NB4 (cell line): ENCODE results near the gene RAPGEF4.

ENCODE experiments used
- POLR2A ChIP-seq: IDR thresholded peaks from 2 replicates; pipeline ENCODE4 v1.6.1; 2011; ENCODE audit warnings: mild to moderate bottlenecking; ENCODE audit not compliant: insufficient read length; ENCODE audit errors: extremely low read depth
- TF ChIP-seq, protein P1 (sequence below): IDR thresholded peaks from one replicate; pipeline ENCODE4 v1.5.1; 2012; ENCODE audit warnings: low read depth, low read length

DNA sequence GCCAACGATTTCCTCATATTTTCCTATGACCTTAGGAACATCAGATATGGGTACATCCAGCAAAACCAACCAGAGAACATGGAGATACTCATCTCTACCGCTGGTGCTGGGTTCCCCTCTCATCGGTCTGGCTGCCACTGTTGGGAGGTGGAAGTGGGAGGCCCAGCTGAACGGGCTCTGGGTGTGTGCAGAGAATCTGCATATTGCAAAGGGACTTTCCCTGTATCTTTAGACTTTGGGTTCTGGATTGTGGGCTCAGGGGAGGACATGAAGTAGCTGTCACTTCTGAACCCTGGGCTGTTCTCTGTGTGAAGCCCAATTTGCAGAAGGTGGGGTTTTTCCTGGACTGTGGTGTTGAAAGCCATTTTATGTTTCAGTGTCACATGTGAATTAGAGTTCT lies 30.0 kb downstream of the RAPGEF4 start:
- TF ChIP-seq, protein P1, sequence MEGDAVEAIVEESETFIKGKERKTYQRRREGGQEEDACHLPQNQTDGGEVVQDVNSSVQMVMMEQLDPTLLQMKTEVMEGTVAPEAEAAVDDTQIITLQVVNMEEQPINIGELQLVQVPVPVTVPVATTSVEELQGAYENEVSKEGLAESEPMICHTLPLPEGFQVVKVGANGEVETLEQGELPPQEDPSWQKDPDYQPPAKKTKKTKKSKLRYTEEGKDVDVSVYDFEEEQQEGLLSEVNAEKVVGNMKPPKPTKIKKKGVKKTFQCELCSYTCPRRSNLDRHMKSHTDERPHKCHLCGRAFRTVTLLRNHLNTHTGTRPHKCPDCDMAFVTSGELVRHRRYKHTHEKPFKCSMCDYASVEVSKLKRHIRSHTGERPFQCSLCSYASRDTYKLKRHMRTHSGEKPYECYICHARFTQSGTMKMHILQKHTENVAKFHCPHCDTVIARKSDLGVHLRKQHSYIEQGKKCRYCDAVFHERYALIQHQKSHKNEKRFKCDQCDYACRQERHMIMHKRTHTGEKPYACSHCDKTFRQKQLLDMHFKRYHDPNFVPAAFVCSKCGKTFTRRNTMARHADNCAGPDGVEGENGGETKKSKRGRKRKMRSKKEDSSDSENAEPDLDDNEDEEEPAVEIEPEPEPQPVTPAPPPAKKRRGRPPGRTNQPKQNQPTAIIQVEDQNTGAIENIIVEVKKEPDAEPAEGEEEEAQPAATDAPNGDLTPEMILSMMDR, result no peak
- no peak for TF ChIP-seq POLR2A
